Lower leg skin (tissue), 3 donors: ENCODE results near the gene RBM26.

Experiments
- POLR2A ChIP-seq, 2 donors: fragments of 450-650 bp; IDR thresholded peaks; one replicate each; pipeline ENCODE4 v1.6.1; 2016 to 2017; ENCODE audit warnings: antibody characterized with exemption in 2 of 2, mild to moderate bottlenecking in 1 of 2, moderate library complexity in 1 of 2
- TF ChIP-seq, protein P1 (sequence below), 3 donors: fragments of 450-650 bp; IDR thresholded peaks; one replicate each; pipeline ENCODE4 v1.5.1; 2016; ENCODE audit warnings: antibody characterized with exemption in 3 of 3, mild to moderate bottlenecking in 3 of 3, moderate library complexity in 2 of 3

DNA sequence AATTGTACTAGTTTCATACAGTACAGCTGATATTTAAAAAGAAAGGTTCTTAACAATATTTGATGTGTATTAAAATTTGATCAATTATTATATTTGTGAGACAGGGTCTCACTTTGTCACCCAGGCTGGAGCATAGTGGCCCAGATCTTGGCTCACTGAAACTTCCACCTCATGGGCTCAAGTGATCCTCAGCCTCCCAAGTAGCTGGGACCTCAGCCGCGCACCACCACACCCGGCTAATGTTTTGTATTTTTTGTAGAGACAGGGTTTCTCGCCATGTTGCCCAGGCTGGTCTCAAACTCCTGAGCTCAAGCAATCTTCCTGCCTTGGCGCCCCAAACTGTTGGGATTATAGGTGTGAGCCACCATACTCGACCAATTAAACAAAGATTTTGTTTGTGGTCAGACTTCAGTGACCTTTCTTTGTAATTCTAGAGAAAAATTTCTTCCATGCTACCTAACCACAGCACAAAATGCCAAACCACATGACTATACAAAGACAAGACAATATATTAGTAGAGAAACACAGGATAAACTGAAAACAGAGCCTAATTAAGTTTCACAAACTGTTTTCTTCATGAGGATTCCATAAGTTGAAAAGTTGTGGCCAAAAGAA, 59.6 kb downstream of the RBM26 start:
- TF ChIP-seq, protein P1, sequence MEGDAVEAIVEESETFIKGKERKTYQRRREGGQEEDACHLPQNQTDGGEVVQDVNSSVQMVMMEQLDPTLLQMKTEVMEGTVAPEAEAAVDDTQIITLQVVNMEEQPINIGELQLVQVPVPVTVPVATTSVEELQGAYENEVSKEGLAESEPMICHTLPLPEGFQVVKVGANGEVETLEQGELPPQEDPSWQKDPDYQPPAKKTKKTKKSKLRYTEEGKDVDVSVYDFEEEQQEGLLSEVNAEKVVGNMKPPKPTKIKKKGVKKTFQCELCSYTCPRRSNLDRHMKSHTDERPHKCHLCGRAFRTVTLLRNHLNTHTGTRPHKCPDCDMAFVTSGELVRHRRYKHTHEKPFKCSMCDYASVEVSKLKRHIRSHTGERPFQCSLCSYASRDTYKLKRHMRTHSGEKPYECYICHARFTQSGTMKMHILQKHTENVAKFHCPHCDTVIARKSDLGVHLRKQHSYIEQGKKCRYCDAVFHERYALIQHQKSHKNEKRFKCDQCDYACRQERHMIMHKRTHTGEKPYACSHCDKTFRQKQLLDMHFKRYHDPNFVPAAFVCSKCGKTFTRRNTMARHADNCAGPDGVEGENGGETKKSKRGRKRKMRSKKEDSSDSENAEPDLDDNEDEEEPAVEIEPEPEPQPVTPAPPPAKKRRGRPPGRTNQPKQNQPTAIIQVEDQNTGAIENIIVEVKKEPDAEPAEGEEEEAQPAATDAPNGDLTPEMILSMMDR (IDR thresholded peaks at IDR 0.05), result no peak
- TF ChIP-seq POLR2A (IDR thresholded peaks at IDR 0.05), result no peak
